ENCODE results near the gene FAF1.

The FAF1 gene

GRCh38 chr1:50665413-50665812 is 294.7 kb downstream of the FAF1 start:
- Mint-ChIP-seq H3K36me3 (ENCODE audit: low read depth) (no peaks in the 10 kb centered on the region), H3K4me3 (no peak overlapping the region), H3K4me1 (ENCODE audit: low read depth) (peaks cover 12% of the 10 kb centered on the region), H3K9me3 (no peaks in the 10 kb centered on the region), H3K27me3 (no peaks in the 10 kb centered on the region), H3K27ac (no peak overlapping the region)
- intact Hi-C loops (cut with micrococcal nuclease): no loop called here

- peaks cover 9% of the 10 kb centered on the region for H3K4me1 Mint-ChIP-seq (ENCODE audit: low read depth)
- intact Hi-C loops (cut with micrococcal nuclease): no loop called here
- no peaks in the 10 kb centered on the region for H3K36me3 Mint-ChIP-seq (ENCODE audit: low read depth)
- H3K27ac Mint-ChIP-seq: no peak overlapping the region
- H3K27me3 Mint-ChIP-seq: no peaks in the 10 kb centered on the region
- H3K9me3 Mint-ChIP-seq: no peaks in the 10 kb centered on the region
- no peak overlapping the region for H3K4me3 Mint-ChIP-seq
Observed at GRCh38 chr1:50661626-50662025, 298.4 kb downstream of the FAF1 start.

GRCh38 chr1:50659107-50659662 is 300.9 kb downstream of the FAF1 start:
- H3K27me3 Mint-ChIP-seq: no peaks in the 10 kb centered on the region
- H3K4me1 Mint-ChIP-seq (ENCODE audit: low read depth): peaks cover 7% of the 10 kb centered on the region
- H3K36me3 Mint-ChIP-seq (ENCODE audit: low read depth): peaks cover 9% of the 10 kb centered on the region
- H3K27ac Mint-ChIP-seq: peak overlapping the region; percentile 42
- H3K4me3 Mint-ChIP-seq: no peak overlapping the region
- no peaks in the 10 kb centered on the region for H3K9me3 Mint-ChIP-seq
- intact Hi-C loops (cut with micrococcal nuclease): no loop called here

DNA sequence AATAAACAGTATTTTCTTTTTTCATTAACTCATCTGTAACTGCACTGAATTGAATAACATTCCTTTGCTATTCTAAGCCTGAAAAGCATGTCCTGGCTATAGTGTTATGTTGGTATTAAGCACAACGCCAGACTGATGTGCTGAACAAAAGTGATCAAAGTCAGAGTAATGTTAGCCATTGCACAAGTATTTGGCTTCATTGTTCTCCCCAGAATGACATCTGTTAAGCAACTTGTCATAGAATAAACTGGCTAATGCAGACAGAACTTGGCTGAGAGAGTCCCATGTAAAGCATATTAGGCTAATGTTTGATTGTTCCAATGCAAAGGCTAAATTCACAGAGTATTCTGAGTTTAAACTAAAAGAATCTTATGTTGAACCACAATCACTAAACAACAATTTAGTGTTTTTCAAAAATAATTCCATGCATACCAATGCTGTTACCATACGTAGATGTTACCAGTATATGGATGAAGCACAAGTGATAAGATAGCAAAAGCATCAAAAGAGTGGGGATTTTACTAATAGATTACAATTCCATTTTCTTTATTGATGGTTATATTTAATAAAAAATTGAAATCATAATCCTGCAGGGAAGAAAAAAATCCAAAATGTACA is 301.5 kb downstream of the FAF1 start:
- Mint-ChIP-seq H3K36me3 (ENCODE audit: low read depth) (peaks cover 9% of the 10 kb centered on the region), H3K27ac (peak overlapping the region; percentile 42), H3K4me3 (no peak overlapping the region), H3K9me3 (no peaks in the 10 kb centered on the region), H3K27me3 (no peaks in the 10 kb centered on the region), H3K4me1 (ENCODE audit: low read depth) (peaks cover 7% of the 10 kb centered on the region)
- intact Hi-C loops (cut with micrococcal nuclease): no loop called here

- H3K9me3 Mint-ChIP-seq: no peaks in the 10 kb centered on the region
- peaks cover 7% of the 10 kb centered on the region for H3K4me1 Mint-ChIP-seq (ENCODE audit: low read depth)
- intact Hi-C loops (cut with micrococcal nuclease): no loop called here
- H3K27ac Mint-ChIP-seq: no peak overlapping the region
- no peak overlapping the region for H3K4me3 Mint-ChIP-seq
- peaks cover 9% of the 10 kb centered on the region for H3K36me3 Mint-ChIP-seq (ENCODE audit: low read depth)
- no peaks in the 10 kb centered on the region for H3K27me3 Mint-ChIP-seq
Observed at GRCh38 chr1:50656931-50657330, 303.1 kb downstream of the FAF1 start.

DNA sequence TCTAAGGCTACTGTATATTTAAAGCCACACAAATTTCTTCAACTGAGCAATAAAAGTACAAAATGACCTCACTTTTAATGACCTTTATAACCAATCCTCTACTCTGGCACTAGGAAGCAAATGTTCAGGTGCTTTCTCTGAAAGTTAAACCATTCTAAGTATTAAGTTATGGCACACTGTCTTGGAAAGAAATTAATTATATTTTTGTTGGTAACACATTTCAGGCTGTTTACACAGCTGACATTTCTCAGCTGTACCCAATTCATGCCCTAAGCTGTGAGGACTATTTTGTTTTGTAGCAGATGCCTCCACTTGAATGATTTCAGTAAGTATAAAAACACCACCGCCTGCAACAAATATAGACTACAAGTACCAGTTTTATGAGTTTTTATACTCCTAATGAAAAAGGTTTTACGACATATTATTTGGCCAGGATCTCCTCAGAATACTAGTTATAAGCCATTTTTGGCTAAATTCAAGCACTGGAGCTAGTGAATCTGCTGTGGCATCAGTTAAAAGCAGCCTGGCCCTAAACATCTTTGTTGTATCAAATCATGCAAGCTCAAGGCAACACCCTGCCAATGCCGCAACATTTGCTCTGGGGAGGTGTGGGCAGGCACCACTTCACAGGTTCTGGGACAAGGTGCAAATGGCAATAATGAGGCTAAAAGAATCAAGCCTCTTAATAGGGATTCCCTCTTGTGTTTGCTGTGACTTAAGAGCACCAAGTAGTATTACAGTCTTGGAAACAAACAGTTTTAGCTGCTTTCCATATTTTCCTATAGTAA is 308.4 kb downstream of the FAF1 start:
- H3K27me3 Mint-ChIP-seq: no peaks in the 10 kb centered on the region
- peaks cover 9% of the 10 kb centered on the region for H3K36me3 Mint-ChIP-seq (ENCODE audit: low read depth)
- no peak overlapping the region for H3K27ac Mint-ChIP-seq
- H3K4me3 Mint-ChIP-seq: no peak overlapping the region
- H3K9me3 Mint-ChIP-seq: no peaks in the 10 kb centered on the region
- intact Hi-C loops (cut with micrococcal nuclease): no loop called here
- no peaks in the 10 kb centered on the region for H3K4me1 Mint-ChIP-seq (ENCODE audit: low read depth)

DNA sequence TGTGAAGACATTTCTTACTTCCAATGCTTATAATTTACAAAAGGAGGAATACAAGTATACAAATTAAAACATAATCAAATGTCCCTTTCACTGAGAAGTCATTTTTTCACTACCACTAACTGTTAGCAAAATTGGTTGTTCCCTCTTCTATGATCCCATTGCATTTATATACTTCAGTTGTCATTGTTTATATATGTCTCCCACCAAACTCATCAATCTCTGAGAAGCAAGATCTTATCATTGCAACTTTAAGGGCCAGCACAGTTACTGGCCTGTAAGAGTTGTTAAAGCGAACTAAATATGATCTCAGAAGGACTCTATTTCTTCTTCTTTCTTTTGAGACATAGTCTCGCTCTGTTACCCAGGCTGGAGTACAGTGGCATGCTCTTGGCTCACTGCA is 313.5 kb downstream of the FAF1 start:
- intact Hi-C loops (cut with micrococcal nuclease): no loop called here
- no peak overlapping the region for H3K4me3 Mint-ChIP-seq

DNA sequence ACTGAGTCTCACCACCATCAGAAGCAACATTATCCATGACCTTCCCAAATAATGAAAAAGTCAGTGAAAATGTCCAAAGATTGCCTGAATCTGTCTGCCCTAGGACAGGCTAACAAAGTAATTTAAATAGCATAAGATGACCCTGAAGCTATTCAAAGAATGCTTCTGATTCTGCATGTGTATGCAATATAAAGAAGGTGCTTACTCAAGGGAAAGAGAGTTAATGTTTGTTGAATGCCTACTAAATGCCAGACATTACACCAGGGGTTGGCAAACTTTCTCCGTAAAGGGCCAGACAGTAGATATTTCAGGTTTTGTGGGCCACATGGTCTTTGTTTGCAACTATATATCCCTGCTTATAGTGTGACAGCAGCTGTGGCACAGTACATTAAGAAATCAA is 314.9 kb downstream of the FAF1 start:
- Mint-ChIP-seq H3K27me3 (no peaks in the 10 kb centered on the region), H3K27ac (no peak overlapping the region), H3K36me3 (ENCODE audit: low read depth) (peaks cover 15% of the 10 kb centered on the region), H3K4me1 (ENCODE audit: low read depth) (no peaks in the 10 kb centered on the region), H3K4me3 (no peak overlapping the region), H3K9me3 (no peaks in the 10 kb centered on the region)
- intact Hi-C loops (cut with micrococcal nuclease): no loop called here

More for the DNA sequence above, 313.5 kb downstream of the FAF1 start:
- Mint-ChIP-seq H3K9me3 (no peaks in the 10 kb centered on the region), H3K27me3 (no peaks in the 10 kb centered on the region), H3K4me1 (ENCODE audit: low read depth) (no peaks in the 10 kb centered on the region), H3K36me3 (ENCODE audit: low read depth) (peaks cover 15% of the 10 kb centered on the region), H3K27ac (no peak overlapping the region)

GRCh38 chr1:50644447-50645105 is 315.5 kb downstream of the FAF1 start:
- intact Hi-C loops (cut with micrococcal nuclease): no loop called here
- H3K27me3 Mint-ChIP-seq: no peaks in the 10 kb centered on the region
- peaks cover 15% of the 10 kb centered on the region for H3K36me3 Mint-ChIP-seq (ENCODE audit: low read depth)
- H3K27ac Mint-ChIP-seq: no peak overlapping the region
- no peak overlapping the region for H3K4me3 Mint-ChIP-seq
- no peaks in the 10 kb centered on the region for H3K4me1 Mint-ChIP-seq (ENCODE audit: low read depth)
- H3K9me3 Mint-ChIP-seq: no peaks in the 10 kb centered on the region

- H3K27me3 Mint-ChIP-seq: no peaks in the 10 kb centered on the region
- H3K36me3 Mint-ChIP-seq (ENCODE audit: low read depth): no peaks in the 10 kb centered on the region
- no peak overlapping the region for H3K4me3 Mint-ChIP-seq
- intact Hi-C loops (cut with micrococcal nuclease): no loop called here
- H3K27ac Mint-ChIP-seq: no peak overlapping the region
- H3K4me1 Mint-ChIP-seq (ENCODE audit: low read depth): no peaks in the 10 kb centered on the region
- H3K9me3 Mint-ChIP-seq: no peaks in the 10 kb centered on the region
Observed at GRCh38 chr1:50637460-50637859, 322.6 kb downstream of the FAF1 start.

GRCh38 chr1:50634251-50634650 is 325.8 kb downstream of the FAF1 start:
- no peaks in the 10 kb centered on the region for H3K27me3 Mint-ChIP-seq
- H3K36me3 Mint-ChIP-seq (ENCODE audit: low read depth): no peaks in the 10 kb centered on the region
- H3K4me1 Mint-ChIP-seq (ENCODE audit: low read depth): no peaks in the 10 kb centered on the region
- H3K9me3 Mint-ChIP-seq: no peaks in the 10 kb centered on the region
- intact Hi-C loops (cut with micrococcal nuclease): no loop called here
- no peak overlapping the region for H3K4me3 Mint-ChIP-seq
- H3K27ac Mint-ChIP-seq: no peak overlapping the region

DNA sequence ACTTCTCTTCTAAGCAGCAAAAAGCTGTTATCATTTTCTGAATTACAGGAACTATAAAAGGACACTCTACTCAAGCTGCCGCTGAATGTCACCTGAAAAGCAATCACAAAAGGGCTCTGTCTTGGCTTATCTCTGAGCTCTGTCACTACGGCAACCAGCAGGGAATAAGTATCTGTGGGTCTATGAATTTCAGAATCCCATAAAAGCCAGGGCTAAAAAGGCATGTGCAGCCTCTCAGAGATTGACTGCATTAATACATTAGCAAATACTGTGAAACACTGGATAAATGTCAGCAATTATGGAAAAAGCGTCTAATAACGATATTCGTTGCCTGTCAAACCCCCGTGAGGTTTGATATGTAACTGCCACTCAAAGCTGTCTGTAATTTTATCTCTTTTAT is 326.6 kb downstream of the FAF1 start:
- Mint-ChIP-seq H3K27me3 (no peaks in the 10 kb centered on the region), H3K4me3 (no peak overlapping the region), H3K36me3 (ENCODE audit: low read depth) (no peaks in the 10 kb centered on the region), H3K4me1 (ENCODE audit: low read depth) (no peaks in the 10 kb centered on the region), H3K27ac (no peak overlapping the region), H3K9me3 (no peaks in the 10 kb centered on the region)
- intact Hi-C loops (cut with micrococcal nuclease): no loop called here

DNA sequence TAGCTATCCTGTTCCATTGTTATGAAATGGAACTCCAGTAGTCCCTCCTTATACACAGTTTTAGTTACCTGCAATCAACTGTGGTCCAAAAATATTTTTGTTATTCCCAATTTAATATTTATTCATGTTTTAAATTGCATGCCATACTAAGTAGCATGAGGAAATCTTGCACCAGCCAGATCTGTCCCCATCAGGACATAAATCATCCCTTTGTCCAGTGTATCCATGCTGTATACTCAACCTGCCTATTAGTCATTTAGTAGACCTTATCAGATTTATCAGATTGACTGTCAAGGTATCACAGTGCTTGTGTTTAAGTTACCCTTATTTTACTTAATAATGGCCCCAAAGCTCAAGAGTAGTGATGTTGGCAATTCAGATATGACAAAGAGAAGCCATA is 328.9 kb downstream of the FAF1 start:
- no peaks in the 10 kb centered on the region for H3K4me1 Mint-ChIP-seq (ENCODE audit: low read depth)
- H3K27ac Mint-ChIP-seq: no peak overlapping the region
- H3K4me3 Mint-ChIP-seq: no peak overlapping the region
- no peaks in the 10 kb centered on the region for H3K27me3 Mint-ChIP-seq
- H3K9me3 Mint-ChIP-seq: no peaks in the 10 kb centered on the region
- no peaks in the 10 kb centered on the region for H3K36me3 Mint-ChIP-seq (ENCODE audit: low read depth)
- intact Hi-C loops (cut with micrococcal nuclease): no loop called here

- H3K4me3 Mint-ChIP-seq: no peak overlapping the region
- H3K27me3 Mint-ChIP-seq: no peaks in the 10 kb centered on the region
- no peaks in the 10 kb centered on the region for H3K4me1 Mint-ChIP-seq (ENCODE audit: low read depth)
- no peak overlapping the region for H3K27ac Mint-ChIP-seq
- peaks cover 15% of the 10 kb centered on the region for H3K36me3 Mint-ChIP-seq (ENCODE audit: low read depth)
- H3K9me3 Mint-ChIP-seq: no peaks in the 10 kb centered on the region
- intact Hi-C loops (cut with micrococcal nuclease): no loop called here
Observed at GRCh38 chr1:50622259-50622658, 337.8 kb downstream of the FAF1 start.
